GM21717 (cell line): Measurements from ENCODE around the gene BMP2.

Source experiments
- ATAC-seq: cut with Tn5 transposase; IDR thresholded peaks from one replicate; pipeline ENCODE4 v1.9.1; 2021; ENCODE audit warnings: mild to moderate bottlenecking, moderate library complexity; ENCODE audit not compliant: unreplicated experiment

The BMP2 gene

GRCh38 chr20:6767536-6768227 is at the start of gene BMP2:
TSS of gene BMP2 (plus strand) at chr20:6767686. CDS start at chr20:6770127, 2,441 bp downstream.
- ATAC-seq: no peak

GRCh38 chr20:6718662-6719368 is 48.7 kb upstream of the BMP2 start:
- ATAC-seq: no peak

- no peak for ATAC-seq
These were observed 48.1 kb upstream of the BMP2 start for GRCh38 chr20:6719369-6719721.

- no peak for ATAC-seq
These were observed 40.7 kb upstream of the BMP2 start for GRCh38 chr20:6726761-6727160.

GRCh38 chr20:6730672-6731328 is 36.7 kb upstream of the BMP2 start:
- ATAC-seq: no peak

- no peak for ATAC-seq
These were observed 35.5 kb upstream of the BMP2 start for GRCh38 chr20:6732001-6732447.

- no peak for ATAC-seq
These were observed 34.6 kb upstream of the BMP2 start for GRCh38 chr20:6732851-6733250.

GRCh38 chr20:6733965-6734364 is 33.5 kb upstream of the BMP2 start:
- ATAC-seq: no peak

- ATAC-seq: no peak
These were observed 31.3 kb upstream of the BMP2 start for GRCh38 chr20:6735942-6736845.

GRCh38 chr20:6739406-6739805 is 28.1 kb upstream of the BMP2 start:
- ATAC-seq: no peak

GRCh38 chr20:6740096-6740495 is 27.4 kb upstream of the BMP2 start:
- no peak for ATAC-seq

GRCh38 chr20:6744180-6744579 is 23.3 kb upstream of the BMP2 start:
- no peak for ATAC-seq

- ATAC-seq: no peak
These were observed 22.7 kb upstream of the BMP2 start for GRCh38 chr20:6744805-6745204.

GRCh38 chr20:6746901-6747609 is 20.4 kb upstream of the BMP2 start:
- ATAC-seq: no peak

GRCh38 chr20:6750438-6750837 is 17.0 kb upstream of the BMP2 start:
- ATAC-seq: no peak

- ATAC-seq: no peak
These were observed 10.5 kb upstream of the BMP2 start for GRCh38 chr20:6756693-6757595.

- no peak for ATAC-seq
These were observed 2.9 kb upstream of the BMP2 start for GRCh38 chr20:6764619-6765018.

- no peak for ATAC-seq
These were observed 1.9 kb upstream of the BMP2 start for GRCh38 chr20:6765469-6766058.

- no peak for ATAC-seq
These were observed 1.1 kb upstream of the BMP2 start for GRCh38 chr20:6766433-6766832.
